ENCODE data around the gene UNC13C. TPM values are rescaled to one million over a fixed set of nuclear protein-coding genes. Genes with fewer than 3 reads are reported as not detected.

UNC13C gene
- polyA plus RNA-seq, 1 donor = 1.1 TPM

DNA sequence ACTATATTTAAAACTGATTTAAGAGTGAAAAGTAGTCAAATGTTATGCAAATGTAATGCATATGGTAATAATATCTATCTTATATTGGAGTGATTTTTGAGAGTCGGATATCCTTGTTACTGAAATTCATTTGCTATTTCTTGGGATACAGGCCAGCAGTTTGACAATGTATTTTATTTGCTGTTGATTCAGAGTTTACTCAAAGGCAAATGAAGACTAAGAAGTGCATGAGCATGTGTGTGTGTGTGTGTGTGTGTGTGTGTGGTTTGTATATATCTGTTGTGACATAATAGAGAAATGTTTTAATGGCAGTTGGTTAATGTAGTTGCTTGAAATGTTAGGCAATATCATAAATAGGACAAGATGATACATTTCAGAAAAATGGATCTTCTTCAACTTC lies 39.0 kb downstream of the UNC13C start:
- Histone ChIP-seq H3K27me3 (ENCODE audit: control insufficient read depth, insufficient read depth, low read length) (no peaks in the 10 kb centered on the region), H3K4me1 (ENCODE audit: control insufficient read depth, insufficient read depth, low read length) (no peaks in the 10 kb centered on the region), H3K36me3 (ENCODE audit: control insufficient read depth, insufficient read depth, low read length) (no peaks in the 10 kb centered on the region), H3K4me3 (ENCODE audit: low read length) (no peak overlapping the region), H3K27ac (ENCODE audit: low read length) (no peak overlapping the region), H3K9me3 (ENCODE audit: control insufficient read depth, low read depth, low read length) (no peaks in the 10 kb centered on the region)
- WGBS (ENCODE audit: insufficient coverage, low lambda C conversion rate) = no CpG with 5 or more reads among the region's 1 CpG
- DNase-seq = no peak

DNA sequence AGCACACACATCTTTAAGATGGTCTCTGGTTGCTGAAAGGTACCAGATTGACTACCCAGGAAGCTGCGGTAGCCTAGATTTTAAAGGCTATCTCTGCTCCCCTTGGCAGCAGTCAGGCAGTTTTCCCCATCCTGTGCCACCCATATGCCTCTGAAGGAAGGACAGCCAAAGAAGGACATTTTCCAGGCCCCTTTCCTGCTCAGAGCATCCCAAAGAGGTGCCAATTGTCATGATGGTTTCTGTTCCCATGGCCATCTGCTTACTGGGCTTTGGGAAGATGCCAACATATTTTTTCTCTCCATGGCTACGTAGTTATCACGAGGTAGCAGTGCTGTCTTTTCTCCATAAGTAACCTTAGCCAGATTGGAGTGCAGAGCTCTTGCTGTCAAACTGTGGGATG lies 39.7 kb downstream of the UNC13C start:
- WGBS (ENCODE audit: insufficient coverage, low lambda C conversion rate) = 80% methylated on average over 1 of the region's 3 CpGs
- DNase-seq = no peak
- Histone ChIP-seq H3K4me1 (ENCODE audit: control insufficient read depth, insufficient read depth, low read length) (no peaks in the 10 kb centered on the region), H3K9me3 (ENCODE audit: control insufficient read depth, low read depth, low read length) (no peaks in the 10 kb centered on the region), H3K27ac (ENCODE audit: low read length) (no peak overlapping the region), H3K27me3 (ENCODE audit: control insufficient read depth, insufficient read depth, low read length) (no peaks in the 10 kb centered on the region), H3K36me3 (ENCODE audit: control insufficient read depth, insufficient read depth, low read length) (no peaks in the 10 kb centered on the region), H3K4me3 (ENCODE audit: low read length) (no peak overlapping the region)

DNA sequence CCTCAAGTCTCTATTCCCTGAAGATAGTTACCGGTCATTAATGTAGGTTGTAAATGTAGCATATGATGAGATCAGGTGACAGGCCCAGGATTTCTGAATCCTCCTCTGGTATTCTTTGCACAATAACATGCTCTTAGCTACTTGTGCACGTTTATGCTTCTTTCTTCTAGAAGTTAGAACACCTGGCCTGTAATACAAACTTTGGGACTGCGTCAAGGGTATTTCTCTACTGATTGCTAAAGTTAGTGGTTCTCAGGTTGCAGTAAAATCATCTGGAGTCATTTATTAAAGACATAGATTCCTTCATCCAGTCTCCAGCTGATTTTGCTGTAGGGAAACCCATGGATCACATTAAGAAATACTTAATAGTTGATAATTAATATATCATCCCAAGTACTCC lies 48.0 kb downstream of the UNC13C start:
- WGBS (ENCODE audit: insufficient coverage, low lambda C conversion rate) = no CpG with 5 or more reads among the region's 3 CpGs
- DNase-seq = no peak
- H3K27me3 ChIP-seq (ENCODE audit: control insufficient read depth, insufficient read depth, low read length) = no peaks in the 10 kb centered on the region

DNA sequence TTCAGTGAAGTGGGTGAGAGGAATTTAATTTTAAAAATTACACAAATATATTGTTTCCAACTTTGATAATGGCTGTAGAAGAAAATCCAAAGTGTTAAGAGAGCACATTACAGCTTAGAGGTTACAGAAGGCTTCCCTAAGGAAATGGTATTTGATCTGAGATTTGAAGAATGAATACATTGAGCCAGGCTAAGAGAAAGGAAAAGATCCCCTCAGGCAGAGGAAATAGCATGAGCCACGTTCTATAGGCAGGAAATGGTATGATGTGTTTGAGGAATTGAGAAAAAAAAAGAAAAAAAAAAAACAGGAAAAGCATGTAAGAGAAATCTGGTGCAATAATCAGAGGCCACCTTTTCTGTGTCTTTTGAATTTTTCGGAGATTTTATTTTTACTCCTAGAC lies 48.6 kb downstream of the UNC13C start:
- no peaks in the 10 kb centered on the region for H3K36me3 ChIP-seq (ENCODE audit: control insufficient read depth, insufficient read depth, low read length)
- no peaks in the 10 kb centered on the region for H3K27me3 ChIP-seq (ENCODE audit: control insufficient read depth, insufficient read depth, low read length)
- WGBS (ENCODE audit: insufficient coverage, low lambda C conversion rate) = 69% methylated on average over 2 of the region's 2 CpGs
- DNase-seq = no peak
- no peak overlapping the region for H3K27ac ChIP-seq (ENCODE audit: low read length)
- H3K4me1 ChIP-seq (ENCODE audit: control insufficient read depth, insufficient read depth, low read length) = no peaks in the 10 kb centered on the region
- H3K4me3 ChIP-seq (ENCODE audit: low read length) = no peak overlapping the region
- H3K9me3 ChIP-seq (ENCODE audit: control insufficient read depth, low read depth, low read length) = no peaks in the 10 kb centered on the region

More for the DNA sequence above, 48.0 kb downstream of the UNC13C start:
- Histone ChIP-seq H3K27ac (ENCODE audit: low read length) (no peak overlapping the region), H3K4me1 (ENCODE audit: control insufficient read depth, insufficient read depth, low read length) (no peaks in the 10 kb centered on the region), H3K9me3 (ENCODE audit: control insufficient read depth, low read depth, low read length) (no peaks in the 10 kb centered on the region), H3K36me3 (ENCODE audit: control insufficient read depth, insufficient read depth, low read length) (no peaks in the 10 kb centered on the region), H3K4me3 (ENCODE audit: low read length) (no peak overlapping the region)

DNA sequence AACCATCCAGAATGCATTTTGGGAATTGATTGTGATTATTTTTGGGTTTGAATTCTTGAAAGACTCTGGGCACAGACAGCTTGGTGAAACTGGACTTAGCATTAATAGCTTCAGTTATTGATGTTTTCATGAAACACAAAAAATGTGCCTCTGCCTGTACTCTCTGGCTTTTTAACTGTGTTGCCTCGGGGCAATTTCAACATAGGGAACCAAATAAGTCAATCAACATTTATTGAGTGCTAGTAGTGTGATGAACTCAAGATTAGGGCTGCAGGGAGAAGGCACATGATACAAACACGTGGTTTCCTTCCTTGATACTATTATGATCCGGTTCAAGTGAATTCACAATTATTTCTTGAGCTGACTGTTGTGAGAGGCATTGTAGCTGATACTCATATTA lies 50.8 kb downstream of the UNC13C start:
- Histone ChIP-seq H3K9me3 (ENCODE audit: control insufficient read depth, low read depth, low read length) (no peaks in the 10 kb centered on the region), H3K4me1 (ENCODE audit: control insufficient read depth, insufficient read depth, low read length) (no peaks in the 10 kb centered on the region), H3K27ac (ENCODE audit: low read length) (no peak overlapping the region), H3K4me3 (ENCODE audit: low read length) (no peak overlapping the region), H3K27me3 (ENCODE audit: control insufficient read depth, insufficient read depth, low read length) (no peaks in the 10 kb centered on the region), H3K36me3 (ENCODE audit: control insufficient read depth, insufficient read depth, low read length) (no peaks in the 10 kb centered on the region)
- DNase-seq = no peak
- WGBS (ENCODE audit: insufficient coverage, low lambda C conversion rate) = no CpG with 5 or more reads among the region's 3 CpGs

DNA sequence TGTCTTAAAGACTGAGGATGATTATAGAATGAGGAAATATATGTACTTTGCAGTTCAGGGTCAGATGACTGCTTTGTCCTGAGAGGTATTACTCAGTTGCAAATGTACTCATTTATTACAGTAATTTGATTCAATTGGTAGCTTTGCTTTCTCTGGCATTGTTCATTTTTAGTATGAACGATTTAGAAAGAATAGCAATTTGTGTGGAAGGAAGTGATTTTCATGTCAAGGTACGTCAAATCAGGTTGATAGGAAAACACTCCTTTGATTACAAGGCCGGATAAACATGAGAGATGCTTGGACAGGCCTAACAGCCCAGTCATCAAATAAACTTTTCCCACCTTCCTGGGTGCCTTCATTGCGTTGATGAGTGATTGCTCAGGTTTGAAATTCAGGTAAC lies 53.8 kb downstream of the UNC13C start:
- no peaks in the 10 kb centered on the region for H3K9me3 ChIP-seq (ENCODE audit: control insufficient read depth, low read depth, low read length)
- H3K4me3 ChIP-seq (ENCODE audit: low read length) = no peak overlapping the region
- 100% methylated on average over 1 of the region's 4 CpGs for WGBS (ENCODE audit: insufficient coverage, low lambda C conversion rate)
- no peaks in the 10 kb centered on the region for H3K36me3 ChIP-seq (ENCODE audit: control insufficient read depth, insufficient read depth, low read length)
- no peak for DNase-seq
- H3K4me1 ChIP-seq (ENCODE audit: control insufficient read depth, insufficient read depth, low read length) = no peaks in the 10 kb centered on the region
- H3K27me3 ChIP-seq (ENCODE audit: control insufficient read depth, insufficient read depth, low read length) = no peaks in the 10 kb centered on the region
- H3K27ac ChIP-seq (ENCODE audit: low read length) = no peak overlapping the region

DNA sequence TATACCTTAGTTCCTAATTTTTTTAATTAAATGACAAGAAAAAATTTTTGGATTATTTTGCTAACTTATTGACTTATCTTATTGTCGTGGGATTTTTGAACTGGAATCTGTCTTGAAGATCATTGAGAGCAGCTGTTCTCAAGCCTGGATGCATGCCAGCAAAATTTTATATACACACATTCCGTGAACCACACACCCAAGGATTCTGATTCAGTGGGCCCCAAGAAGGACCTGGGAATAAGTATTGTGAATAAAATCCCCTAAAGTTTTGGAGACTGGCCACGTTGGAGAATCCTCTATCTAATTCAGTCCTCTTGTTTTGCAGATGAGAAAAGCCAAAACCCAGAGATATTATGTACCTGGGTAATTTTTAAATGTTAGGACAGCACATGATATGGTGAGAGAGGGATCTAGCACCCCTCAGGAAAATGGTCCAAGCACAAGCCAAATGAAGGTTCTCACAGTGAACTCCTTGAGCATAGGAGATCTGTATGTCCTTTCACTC lies 55.2 kb downstream of the UNC13C start:
- H3K27me3 ChIP-seq (ENCODE audit: control insufficient read depth, insufficient read depth, low read length) = no peaks in the 10 kb centered on the region
- WGBS (ENCODE audit: insufficient coverage, low lambda C conversion rate) = 100% methylated on average over 1 of the region's 3 CpGs
- no peaks in the 10 kb centered on the region for H3K36me3 ChIP-seq (ENCODE audit: control insufficient read depth, insufficient read depth, low read length)
- no peaks in the 10 kb centered on the region for H3K4me1 ChIP-seq (ENCODE audit: control insufficient read depth, insufficient read depth, low read length)
- no peaks in the 10 kb centered on the region for H3K9me3 ChIP-seq (ENCODE audit: control insufficient read depth, low read depth, low read length)
- H3K27ac ChIP-seq (ENCODE audit: low read length) = no peak overlapping the region
- DNase-seq = no peak
- H3K4me3 ChIP-seq (ENCODE audit: low read length) = no peak overlapping the region

DNA sequence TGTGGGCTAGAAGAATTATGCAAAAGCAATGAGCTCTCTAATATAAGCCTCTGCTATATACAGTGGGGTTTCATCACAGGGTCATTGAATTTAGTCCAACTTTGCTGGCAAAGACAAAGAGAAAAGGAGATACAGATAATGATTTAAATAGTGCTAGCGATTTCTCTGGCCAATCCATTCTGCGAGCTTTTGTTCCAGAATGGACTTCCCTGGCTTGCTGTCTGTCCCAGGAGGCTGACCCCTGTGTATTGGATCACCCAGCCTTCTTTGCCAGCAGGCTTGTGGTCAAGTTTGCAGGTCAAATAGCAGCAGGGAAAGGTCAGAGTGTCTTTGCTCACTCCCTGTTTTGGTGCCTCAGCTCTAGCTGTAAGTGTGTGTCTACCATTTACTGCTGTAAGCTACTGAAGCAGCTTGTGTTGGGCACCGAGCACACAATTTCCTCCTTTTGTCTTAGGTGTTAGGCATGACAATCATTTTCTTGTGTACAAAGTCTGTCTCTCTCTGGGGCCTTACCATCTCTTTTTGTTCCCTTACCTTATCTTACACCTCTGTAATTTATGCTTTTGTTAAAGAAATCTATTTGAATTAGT lies 55.7 kb downstream of the UNC13C start:
- no CpG with 5 or more reads among the region's 3 CpGs for WGBS (ENCODE audit: insufficient coverage, low lambda C conversion rate)
- Histone ChIP-seq H3K36me3 (ENCODE audit: control insufficient read depth, insufficient read depth, low read length) (no peaks in the 10 kb centered on the region), H3K4me3 (ENCODE audit: low read length) (no peak overlapping the region), H3K9me3 (ENCODE audit: control insufficient read depth, low read depth, low read length) (no peaks in the 10 kb centered on the region), H3K27ac (ENCODE audit: low read length) (no peak overlapping the region), H3K27me3 (ENCODE audit: control insufficient read depth, insufficient read depth, low read length) (no peaks in the 10 kb centered on the region), H3K4me1 (ENCODE audit: control insufficient read depth, insufficient read depth, low read length) (no peaks in the 10 kb centered on the region)
- no peak for DNase-seq

DNA sequence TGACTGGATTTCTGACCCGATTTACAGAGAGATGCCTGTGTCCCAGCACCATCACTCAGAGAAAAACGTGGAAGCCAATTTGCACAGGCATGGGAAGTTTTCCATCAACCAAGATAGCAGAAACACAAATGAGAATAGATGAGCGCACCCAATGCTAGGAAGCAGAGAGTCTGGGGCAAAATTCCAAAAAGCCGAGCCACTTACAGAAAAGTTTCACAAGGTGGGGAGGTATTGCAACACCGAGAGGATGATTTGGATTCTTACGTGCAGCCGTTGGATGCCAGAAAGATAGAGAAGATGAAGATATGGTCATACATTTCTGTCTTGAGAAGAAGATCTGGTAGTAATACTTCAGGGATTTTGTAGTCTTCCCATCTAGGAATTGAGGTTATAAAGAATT lies 57.4 kb downstream of the UNC13C start:
- DNase-seq = no peak
- no peaks in the 10 kb centered on the region for H3K4me1 ChIP-seq (ENCODE audit: control insufficient read depth, insufficient read depth, low read length)
- no peak overlapping the region for H3K4me3 ChIP-seq (ENCODE audit: low read length)
- H3K36me3 ChIP-seq (ENCODE audit: control insufficient read depth, insufficient read depth, low read length) = no peaks in the 10 kb centered on the region
- no peak overlapping the region for H3K27ac ChIP-seq (ENCODE audit: low read length)
- H3K9me3 ChIP-seq (ENCODE audit: control insufficient read depth, low read depth, low read length) = no peaks in the 10 kb centered on the region
- 94% methylated on average over 3 of the region's 7 CpGs for WGBS (ENCODE audit: insufficient coverage, low lambda C conversion rate)
- no peaks in the 10 kb centered on the region for H3K27me3 ChIP-seq (ENCODE audit: control insufficient read depth, insufficient read depth, low read length)

DNA sequence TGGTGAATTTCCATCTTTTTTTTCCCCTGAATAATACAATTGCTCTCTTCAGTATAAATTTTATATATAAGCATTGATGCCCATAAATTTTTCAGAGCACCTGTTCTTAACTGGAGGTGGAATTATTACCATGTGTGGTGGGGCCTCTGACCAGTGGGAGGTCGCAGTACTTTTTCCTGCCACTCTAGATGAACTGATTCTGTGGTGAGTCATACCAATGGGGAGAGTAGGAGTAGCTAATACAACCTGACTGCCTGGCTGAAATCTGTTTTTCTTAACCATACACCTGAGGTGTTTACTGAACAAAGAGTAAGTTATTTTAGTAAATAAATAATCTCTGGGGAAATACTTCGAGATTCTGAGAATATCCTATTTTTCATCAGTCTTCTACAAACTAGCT lies 67.2 kb downstream of the UNC13C start:
- DNase-seq = no peak
- 86% methylated on average over 1 of the region's 2 CpGs for WGBS (ENCODE audit: insufficient coverage, low lambda C conversion rate)
- Histone ChIP-seq H3K27me3 (ENCODE audit: control insufficient read depth, insufficient read depth, low read length) (no peaks in the 10 kb centered on the region), H3K36me3 (ENCODE audit: control insufficient read depth, insufficient read depth, low read length) (no peaks in the 10 kb centered on the region), H3K27ac (ENCODE audit: low read length) (no peak overlapping the region), H3K9me3 (ENCODE audit: control insufficient read depth, low read depth, low read length) (no peaks in the 10 kb centered on the region), H3K4me1 (ENCODE audit: control insufficient read depth, insufficient read depth, low read length) (no peaks in the 10 kb centered on the region), H3K4me3 (ENCODE audit: low read length) (no peak overlapping the region)

DNA sequence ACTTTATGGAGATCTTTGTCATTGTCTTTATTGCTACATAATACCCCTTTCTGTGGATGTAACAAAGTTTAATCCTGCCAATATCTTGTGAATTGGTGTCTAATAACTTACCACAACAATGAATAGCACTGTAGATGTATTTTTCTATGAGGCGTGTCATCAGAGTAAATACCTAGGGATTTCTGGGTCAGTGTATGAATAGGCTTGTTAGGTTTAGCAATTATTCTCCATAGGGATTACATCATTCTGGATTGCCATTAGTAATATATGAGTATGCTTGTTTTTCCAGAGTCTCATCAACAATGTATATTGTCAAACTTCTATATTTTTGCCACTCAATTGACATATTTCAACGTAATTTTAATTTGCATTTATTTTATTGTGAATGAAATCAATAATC lies 67.9 kb downstream of the UNC13C start:
- Histone ChIP-seq H3K4me1 (ENCODE audit: control insufficient read depth, insufficient read depth, low read length) (no peaks in the 10 kb centered on the region), H3K27me3 (ENCODE audit: control insufficient read depth, insufficient read depth, low read length) (no peaks in the 10 kb centered on the region), H3K9me3 (ENCODE audit: control insufficient read depth, low read depth, low read length) (no peaks in the 10 kb centered on the region), H3K36me3 (ENCODE audit: control insufficient read depth, insufficient read depth, low read length) (no peaks in the 10 kb centered on the region), H3K4me3 (ENCODE audit: low read length) (no peak overlapping the region), H3K27ac (ENCODE audit: low read length) (no peak overlapping the region)
- WGBS (ENCODE audit: insufficient coverage, low lambda C conversion rate) = 78% methylated on average over 1 of the region's 2 CpGs
- no peak for DNase-seq
